CD14-positive monocyte (primary cell): ENCODE data around the gene KIF25. TPM values are rescaled to one million over a fixed set of nuclear protein-coding genes. Genes with fewer than 3 reads are reported as not detected.

Source experiments
- DNase-seq, 3 donors: peaks; one replicate each; pipeline ENCODE4 v3.0.0-alpha.2; 2011 to 2022
- H2AFZ ChIP-seq: 2 replicates; pipeline ENCODE4 v1.6.0; 2012; ENCODE audit warnings: mild to moderate bottlenecking, low read depth, low read length, inconsistent platforms; ENCODE audit not compliant: insufficient read depth, poor library complexity, severe bottlenecking
- H3K27ac ChIP-seq, 2 donors: 1 replicate in 1 of 2; 2 replicates in 1 of 2; pipeline ENCODE4 v1.5.1; 2012 to 2013; ENCODE audit warnings: low read length in 2 of 2, control low read depth in 1 of 2, inconsistent platforms in 1 of 2, low read depth in 1 of 2, mild to moderate bottlenecking in 1 of 2
- H3K27me3 ChIP-seq, 2 donors: one replicate each; pipeline versions ENCODE4 v1.6.0 to v1.6.1; 2011 to 2013; ENCODE audit warnings: low read length in 2 of 2; ENCODE audit not compliant: control insufficient read depth in 2 of 2, insufficient read depth in 2 of 2
- H3K36me3 ChIP-seq, 2 donors: replicated peaks in 1 of 2; 1 replicate in 1 of 2; 2 replicates in 1 of 2; pipeline versions ENCODE4 v1.5.1 to v1.6.1; 2012 to 2013; ENCODE audit warnings: low read length in 2 of 2, control low read depth in 1 of 2, inconsistent platforms in 1 of 2, mild to moderate bottlenecking in 1 of 2; ENCODE audit not compliant: insufficient read depth in 2 of 2, control insufficient read depth in 1 of 2
- H3K4me1 ChIP-seq, 2 donors: 1 replicate in 1 of 2; 2 replicates in 1 of 2; pipeline versions ENCODE4 v1.5.1 to v1.6.1; 2012 to 2013; ENCODE audit warnings: low read length in 2 of 2, control low read depth in 1 of 2, inconsistent platforms in 1 of 2, mild to moderate bottlenecking in 1 of 2, moderate library complexity in 1 of 2; ENCODE audit not compliant: insufficient read depth in 2 of 2, control insufficient read depth in 1 of 2
- H3K4me2 ChIP-seq: replicated peaks from 2 replicates; pipeline ENCODE3; 2012; ENCODE audit warnings: low read length, moderate library complexity, mild to moderate bottlenecking; ENCODE audit not compliant: poor library complexity, severe bottlenecking; ENCODE audit errors: extremely low read depth
- H3K4me3 ChIP-seq, 3 experiments: fragments of 200-600 bp in 1 of 3; sonication (generic) in 1 of 3; replicated peaks in 1 of 3; 1 replicate in 2 of 3; 2 replicates in 1 of 3; pipeline ENCODE4 v1.5.1; 2011 to 2013; ENCODE audit warnings: low read length in 3 of 3, mild to moderate bottlenecking in 3 of 3, control low read depth in 2 of 3, low read depth in 2 of 3, inconsistent platforms in 1 of 3, moderate library complexity in 1 of 3
- H3K79me2 ChIP-seq: 2 replicates; pipeline ENCODE4 v1.6.0; 2012; ENCODE audit warnings: mild to moderate bottlenecking, control low read depth, inconsistent platforms, low read length, moderate library complexity; ENCODE audit not compliant: insufficient read depth
- H3K9ac ChIP-seq: 2 replicates; pipeline ENCODE4 v1.6.0; 2017; ENCODE audit warnings: low read length, mild to moderate bottlenecking; ENCODE audit not compliant: insufficient read depth, poor library complexity, severe bottlenecking
- H3K9me3 ChIP-seq, 2 donors: replicated peaks in 1 of 2; 1 replicate in 1 of 2; 2 replicates in 1 of 2; pipeline versions ENCODE4 v1.5.1 to v1.6.1; 2012 to 2013; ENCODE audit warnings: low read length in 2 of 2, control low read depth in 1 of 2; ENCODE audit not compliant: control insufficient read depth in 1 of 2, insufficient read depth in 1 of 2
- H4K20me1 ChIP-seq: 2 replicates; pipeline ENCODE4 v1.6.0; 2012; ENCODE audit warnings: mild to moderate bottlenecking, low read length, control low read depth, moderate library complexity; ENCODE audit not compliant: insufficient read depth
- H3K27ac Mint-ChIP-seq, 7 donors: one replicate each; pipeline ENCODE4 v1.8.0; 2020; ENCODE audit warnings: mild to moderate bottlenecking in 7 of 7, mixed read lengths in 7 of 7, moderate library complexity in 6 of 7, inconsistent platforms in 2 of 7
- H3K27me3 Mint-ChIP-seq, 3 donors: one replicate each; pipeline ENCODE4 v1.8.0; 2021 to 2022; ENCODE audit warnings: low read depth in 3 of 3, mild to moderate bottlenecking in 3 of 3, mixed read lengths in 3 of 3, moderate library complexity in 3 of 3, inconsistent platforms in 1 of 3
- H3K36me3 Mint-ChIP-seq, 2 donors: one replicate each; pipeline ENCODE4 v1.8.0; 2020; ENCODE audit warnings: mixed read lengths in 2 of 2, inconsistent platforms in 1 of 2, mild to moderate bottlenecking in 1 of 2
- H3K4me1 Mint-ChIP-seq: one replicate; pipeline ENCODE4 v1.8.0; 2020; ENCODE audit warnings: mild to moderate bottlenecking, mixed read lengths
- H3K4me3 Mint-ChIP-seq, 2 donors: one replicate each; pipeline ENCODE4 v1.8.0; 2020; ENCODE audit warnings: mild to moderate bottlenecking in 2 of 2, mixed read lengths in 2 of 2, moderate library complexity in 1 of 2
- H3K9me3 Mint-ChIP-seq, 7 donors: one replicate each; pipeline ENCODE4 v1.8.0; 2020 to 2022; ENCODE audit warnings: mixed read lengths in 7 of 7, mild to moderate bottlenecking in 6 of 7, moderate library complexity in 6 of 7, inconsistent platforms in 2 of 7
- CTCF ChIP-seq: fragments of 200-600 bp; IDR thresholded peaks from one replicate; pipeline ENCODE4 v1.8.0; 2022; ENCODE audit warnings: antibody characterized with exemption, mild to moderate bottlenecking
- WGBS: methylation state at CpG from one replicate; pipeline ENCODE4 v1.1.5; 2013; ENCODE audit warnings: missing lambda C conversion rate; ENCODE audit not compliant: insufficient coverage; 5-methylcytosine and 5-hydroxymethylcytosine counted together
- intact Hi-C, 2 donors: fragments of 100-400 bp; cut with micrococcal nuclease; formaldehyde crosslinking; loops; one replicate each; pipeline versions ENCODE4 v1.15.0 to v1.15.1; 2023
- polyA plus RNA-seq, 3 donors: library from polyadenylated mRNA; depleted of rRNA in 1 of 3; unstranded in 2 of 3; stranded (reverse) in 1 of 3; fragments of 300-500 nt in 2 of 3; fragments of >200 nt in 1 of 3; fragmentation: Illumina TruSeq in 2 of 3; gene quantifications; 1 replicate in 2 of 3; 2 replicates in 1 of 3; pipeline ENCODE4 v1.2.3, GENCODE V29; 2012 to 2021

The KIF25 gene
- polyA plus RNA-seq, 3 donors = not detected

- H3K36me3 Mint-ChIP-seq = peaks cover 3 to 4% of the 10 kb centered on the region in 2 donors
- H3K27ac Mint-ChIP-seq = peak overlapping the region in 1 of 7 donors; percentile 75
- H3K9me3 Mint-ChIP-seq = peaks cover 24 to 70% (median 55%) of the 10 kb centered on the region in 7 donors
- peak overlapping the region in 1 of 2 donors; percentile 54 for H3K4me3 Mint-ChIP-seq
- H3K4me1 Mint-ChIP-seq = no peaks in the 10 kb centered on the region
- TF ChIP-seq CTCF = no peak
- WGBS = 53% methylated on average over 16 of the region's 29 CpGs
- no peak overlapping the region for H3K4me2 ChIP-seq
- H3K36me3 ChIP-seq = no peaks in the 10 kb centered on the region
- H3K9me3 ChIP-seq = peaks cover 56 to 69% of the 10 kb centered on the region in 2 donors
- H3K27me3 Mint-ChIP-seq = peaks cover 18 to 33% (median 27%) of the 10 kb centered on the region in 3 donors
- no peaks in the 10 kb centered on the region for H3K79me2 ChIP-seq
- no peak overlapping the region for H3K4me3 ChIP-seq
- no peaks in the 10 kb centered on the region for H3K4me1 ChIP-seq
- DNase-seq = no peak
- H3K9ac ChIP-seq = no peak overlapping the region
- no peak overlapping the region for H2AFZ ChIP-seq
- no peak overlapping the region for H3K27ac ChIP-seq
- H3K27me3 ChIP-seq = peaks cover 3 to 8% of the 10 kb centered on the region in 2 donors
- H4K20me1 ChIP-seq = no peaks in the 10 kb centered on the region
- intact Hi-C loops = no loop called here
Measured at GRCh38 chr6:168035661-168036545, 38.4 kb downstream of the KIF25 start.

GRCh38 chr6:168037242-168037641 lies 39.8 kb downstream of the KIF25 start:
- Histone ChIP-seq H3K27me3 (peaks cover 3 to 8% of the 10 kb centered on the region in 2 donors), H4K20me1 (no peaks in the 10 kb centered on the region), H3K79me2 (no peaks in the 10 kb centered on the region), H2AFZ (no peak overlapping the region), H3K36me3 (no peaks in the 10 kb centered on the region), H3K9ac (no peak overlapping the region), H3K9me3 (peaks cover 70 to 79% of the 10 kb centered on the region in 2 donors), H3K27ac (no peak overlapping the region), H3K4me3 (no peak overlapping the region), H3K4me2 (no peak overlapping the region), H3K4me1 (no peaks in the 10 kb centered on the region)
- Mint-ChIP-seq H3K27me3 (peaks cover 18 to 32% (median 27%) of the 10 kb centered on the region in 3 donors), H3K27ac (no peak overlapping the region), H3K9me3 (peaks cover 29 to 81% (median 68%) of the 10 kb centered on the region in 7 donors), H3K4me1 (no peaks in the 10 kb centered on the region), H3K36me3 (peaks cover 3 to 4% of the 10 kb centered on the region in 2 donors), H3K4me3 (no peak overlapping the region)
- intact Hi-C loops = no loop called here
- no peak for DNase-seq
- WGBS = 100% methylated on average over 3 of the region's 6 CpGs
- no peak for TF ChIP-seq CTCF
